DMS53 treated with DMSO at 0.1 percent for 48 hours (cell line): ENCODE data around the gene SKAP2.
A peak's percentile ranks its signal among the peaks of the same experiment; 100 is the strongest.

Experiments used
- DNase-seq: peaks from one replicate; lab custom pipeline; 2025; ENCODE audit not compliant: unreplicated experiment; lab: John Stamatoyannopoulos, UW

SKAP2 gene

GRCh38 chr7:26698194-26698593 lies 166.2 kb downstream of the SKAP2 start:
- no peak for DNase-seq

- no peak for DNase-seq
Measured at GRCh38 chr7:26696978-26697377, 167.4 kb downstream of the SKAP2 start.

DNA sequence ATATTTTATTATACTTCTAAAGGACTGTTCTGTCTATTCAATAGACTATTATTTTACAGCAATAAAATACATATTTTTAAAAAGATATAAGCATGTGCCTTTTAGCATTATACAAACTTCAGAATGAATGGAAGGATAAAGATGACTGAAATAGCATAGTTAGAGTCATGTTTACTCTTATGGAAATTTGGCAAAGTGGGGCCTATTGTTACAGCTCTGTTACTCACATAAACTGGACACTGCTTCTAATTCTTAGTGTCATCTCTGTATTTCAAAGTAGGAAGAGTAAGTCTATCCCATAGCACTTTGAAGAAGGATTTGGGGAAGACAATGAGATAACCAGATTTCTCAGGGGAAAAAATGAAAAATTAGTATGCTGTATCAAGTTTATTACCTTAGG lies 168.2 kb downstream of the SKAP2 start:
- no peak for DNase-seq

DNA sequence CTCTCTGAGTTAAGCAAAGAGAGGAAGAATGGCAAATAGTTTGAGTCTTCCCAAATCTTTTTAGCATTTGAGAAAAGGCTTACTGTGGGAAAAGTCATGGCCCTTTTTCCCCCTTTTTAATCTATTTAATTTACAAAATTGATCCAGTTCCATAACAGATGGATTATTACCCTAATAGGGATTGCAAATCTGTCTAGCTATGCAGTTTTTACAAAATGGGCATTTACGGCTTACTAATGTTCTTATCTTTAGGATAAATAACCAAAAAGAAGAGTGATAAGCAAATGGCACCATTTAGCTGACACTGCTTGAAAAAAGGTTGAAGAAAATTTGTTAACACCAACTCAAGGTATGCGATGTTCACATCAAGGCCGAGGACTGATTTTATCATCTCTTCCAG lies 169.7 kb downstream of the SKAP2 start:
- DNase-seq: no peak

DNA sequence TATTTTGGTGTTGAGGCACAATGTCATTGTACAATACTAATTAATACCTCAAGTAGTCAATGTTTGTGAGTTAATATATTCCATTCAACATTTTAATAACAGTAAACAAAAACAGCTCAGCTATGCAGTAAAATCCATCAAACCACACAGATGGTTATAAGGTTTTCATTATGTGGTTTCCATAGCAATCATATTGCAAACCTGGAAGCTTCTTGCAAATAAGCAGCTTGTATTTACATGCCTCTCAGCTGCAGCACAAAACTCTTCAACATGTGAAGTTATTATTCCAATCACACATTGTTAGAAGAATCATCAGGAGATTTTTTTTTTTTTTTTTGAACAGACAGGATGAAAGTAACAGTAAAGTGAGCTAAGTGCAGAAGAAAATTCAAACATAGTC lies 170.2 kb downstream of the SKAP2 start:
- DNase-seq: no peak

DNA sequence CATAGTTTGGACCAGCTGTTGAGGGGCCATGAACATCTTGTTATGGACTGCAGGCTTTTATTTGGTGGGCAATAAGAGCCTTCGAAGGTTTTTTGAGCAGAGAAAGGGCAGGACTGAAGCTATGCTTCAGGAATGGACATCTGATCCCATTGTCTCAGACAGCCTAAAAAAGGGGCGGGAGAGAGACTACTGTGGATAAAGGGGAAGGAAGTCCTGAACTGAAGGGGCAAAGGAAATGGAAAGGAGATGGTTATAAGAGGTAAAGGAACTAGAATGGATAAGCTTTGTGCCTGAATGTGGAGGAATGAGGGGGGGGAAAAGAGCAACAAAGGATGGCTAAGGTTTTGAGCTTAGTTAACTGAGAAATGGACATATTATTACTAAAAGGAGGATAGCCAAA lies 172.5 kb downstream of the SKAP2 start:
- no peak for DNase-seq

GRCh38 chr7:26691406-26691805 lies 173.0 kb downstream of the SKAP2 start:
- DNase-seq: no peak

DNA sequence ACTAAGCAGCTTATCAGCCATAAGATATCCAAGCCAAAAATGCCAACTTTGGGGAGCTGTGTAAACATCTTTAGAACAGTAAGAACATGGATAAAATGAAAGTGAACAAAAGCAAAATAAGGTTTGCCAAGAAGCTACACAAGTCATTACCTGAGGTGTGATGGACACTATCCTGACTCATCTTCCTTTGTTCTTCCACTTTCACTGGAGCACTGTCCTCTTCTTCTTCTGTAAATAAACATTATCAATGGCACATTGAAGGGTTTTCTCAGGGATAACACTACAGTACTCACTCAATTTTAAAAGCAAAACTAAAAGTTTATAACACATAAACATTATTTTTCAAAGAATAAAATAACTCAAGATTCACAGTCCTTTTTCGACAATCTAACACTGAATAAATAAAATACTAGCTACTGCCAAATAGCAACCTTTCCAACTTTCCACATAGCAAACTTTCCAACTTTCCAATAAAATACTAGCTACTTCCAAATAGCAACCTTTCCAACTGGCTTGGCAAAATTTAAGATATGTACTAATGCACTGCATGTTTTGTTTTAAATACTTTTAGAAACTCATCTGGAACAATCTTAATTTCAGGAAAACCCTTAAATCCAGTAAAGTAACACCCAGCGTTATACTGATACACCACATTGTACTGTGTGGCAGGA lies 174.1 kb downstream of the SKAP2 start:
- peak; percentile 47 for DNase-seq

DNA sequence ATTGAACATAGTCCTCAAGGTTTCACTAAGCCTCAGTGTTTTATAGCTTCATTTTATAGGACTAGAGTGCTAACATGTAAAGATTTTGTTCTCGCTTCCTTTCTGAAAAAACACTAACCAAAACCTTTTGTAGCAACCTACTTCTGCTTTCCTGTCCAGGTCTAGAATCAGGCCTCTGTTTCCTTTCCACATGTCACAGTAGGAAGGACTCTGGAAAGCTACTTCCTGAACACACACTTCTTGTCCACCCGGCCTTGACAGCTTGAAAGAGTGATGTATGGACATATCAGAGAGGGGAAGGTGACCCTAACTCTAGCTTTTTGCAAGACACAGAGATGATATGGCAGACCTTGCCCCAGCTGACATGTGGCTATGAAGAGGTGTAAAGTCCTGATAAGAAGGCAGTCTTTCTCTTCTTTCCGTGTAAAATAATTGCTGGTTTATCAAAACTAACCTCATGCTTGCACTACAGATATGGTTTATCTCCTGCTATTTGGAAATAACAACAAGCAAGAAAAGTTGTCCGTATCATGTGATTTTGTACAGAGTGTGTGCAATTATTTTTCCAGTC lies 175.4 kb downstream of the SKAP2 start:
- DNase-seq: no peak

DNA sequence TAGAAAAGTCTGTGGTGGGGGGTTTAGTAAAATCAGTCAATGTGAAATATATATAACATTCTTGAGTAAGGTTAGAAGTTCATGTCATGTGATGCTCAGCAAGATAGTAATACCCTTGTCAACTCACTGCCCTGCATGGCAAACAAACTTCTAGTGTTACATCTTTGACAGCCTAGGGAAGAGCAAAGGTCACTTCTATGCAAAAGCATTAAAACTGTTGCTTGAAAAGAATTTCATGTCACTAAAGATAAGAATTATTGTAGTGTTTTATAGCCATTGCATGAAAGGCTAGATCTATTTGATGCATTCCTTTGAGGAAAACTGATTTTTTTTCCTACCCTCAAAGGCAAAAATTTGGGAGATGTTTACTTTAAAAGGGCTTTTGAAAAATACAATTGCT lies 176.0 kb downstream of the SKAP2 start:
- no peak for DNase-seq

GRCh38 chr7:26687032-26687431 lies 177.4 kb downstream of the SKAP2 start:
- DNase-seq: no peak

- DNase-seq: peak; percentile 89
Measured at GRCh38 chr7:26686448-26686981, 177.9 kb downstream of the SKAP2 start.

GRCh38 chr7:26685606-26686005 lies 178.8 kb downstream of the SKAP2 start:
- DNase-seq: no peak

- DNase-seq: no peak
Measured at GRCh38 chr7:26684447-26684846, 179.9 kb downstream of the SKAP2 start.

DNA sequence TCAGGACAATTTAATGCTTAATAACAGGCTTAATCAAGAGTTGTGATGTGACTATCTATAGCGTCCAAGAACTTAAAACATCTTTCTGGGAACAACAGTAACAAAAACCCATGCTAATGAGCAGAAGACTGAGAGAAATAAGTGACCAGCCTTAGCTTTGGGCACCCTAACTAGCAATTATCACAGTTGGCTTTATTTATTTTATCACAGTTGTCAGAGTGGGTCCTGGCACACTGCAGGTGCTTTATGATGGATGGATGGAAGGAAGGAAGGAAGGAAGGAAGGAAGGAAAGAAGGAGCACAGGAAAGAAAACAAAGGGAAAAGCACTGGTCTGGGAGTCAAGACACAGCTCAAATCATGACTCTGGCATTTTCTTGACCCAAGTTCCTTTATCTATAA lies 181.1 kb downstream of the SKAP2 start:
- DNase-seq: no peak

- peak; percentile 45 for DNase-seq
Measured at GRCh38 chr7:26681819-26682418, 182.5 kb downstream of the SKAP2 start.

DNA sequence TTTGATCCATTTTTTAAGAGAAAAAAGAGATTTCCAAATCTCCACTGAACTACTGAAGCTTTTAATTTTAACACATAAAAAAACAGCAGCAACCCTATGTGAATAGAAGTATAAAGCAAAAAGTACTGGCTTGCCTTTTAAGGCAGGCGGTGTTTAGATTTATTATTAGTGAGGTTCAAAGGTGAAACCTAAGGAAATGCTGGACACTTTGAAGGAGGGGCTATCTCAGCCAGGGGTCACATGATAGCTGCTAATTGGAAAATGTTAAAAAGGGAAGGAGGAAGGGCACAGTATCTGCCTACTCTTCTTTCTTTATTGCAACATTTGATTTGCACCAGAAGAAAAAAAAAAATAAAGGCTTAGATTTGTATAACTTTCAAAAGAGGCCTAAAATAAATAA lies 183.8 kb downstream of the SKAP2 start:
- no peak for DNase-seq

GRCh38 chr7:26675143-26675887 lies 189.1 kb downstream of the SKAP2 start:
- DNase-seq: no peak

- no peak for DNase-seq
Measured at GRCh38 chr7:26673858-26674257, 190.5 kb downstream of the SKAP2 start.

DNA sequence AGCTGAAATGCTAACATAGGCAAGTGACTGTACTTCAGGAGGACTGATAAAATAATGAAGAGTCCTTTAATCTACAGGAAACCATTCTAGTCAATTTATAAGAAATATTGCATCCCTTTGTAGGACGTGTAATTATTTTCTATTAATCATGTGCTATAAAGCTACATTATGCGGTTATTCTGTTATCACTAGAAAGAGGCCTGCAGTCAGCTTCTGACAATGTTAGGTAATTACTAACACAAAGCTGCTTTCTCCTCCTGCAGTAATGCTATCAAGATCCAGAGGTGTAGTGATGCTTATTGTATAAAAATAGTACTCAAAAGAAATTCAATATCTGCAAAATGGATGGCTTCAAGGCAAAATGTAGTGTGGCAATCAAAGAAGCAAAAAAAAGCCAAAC lies 191.1 kb downstream of the SKAP2 start:
- DNase-seq: no peak

DNA sequence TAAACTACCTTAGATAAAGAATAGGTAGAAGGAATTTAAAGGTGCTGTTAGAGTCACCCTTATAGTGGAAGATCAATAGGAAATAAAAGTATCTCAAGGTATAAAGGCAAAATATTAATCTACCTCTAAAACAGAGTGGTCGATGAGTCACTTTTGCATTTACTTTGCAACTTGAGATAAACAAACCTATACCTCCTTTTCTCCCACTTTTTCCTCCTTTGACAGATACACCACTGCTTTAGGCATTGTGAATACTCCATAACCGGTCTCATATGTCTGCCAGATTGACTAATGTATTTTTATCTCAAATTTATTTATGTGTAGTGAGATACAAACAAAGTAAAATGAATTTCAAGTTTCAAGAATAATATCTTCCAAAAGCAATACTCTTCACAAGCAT lies 193.5 kb downstream of the SKAP2 start:
- DNase-seq: no peak

- no peak for DNase-seq
Measured at GRCh38 chr7:26670290-26670689, 194.1 kb downstream of the SKAP2 start.
